ENCODE data around the gene OR52E2.

Gene OR52E2

DNA sequence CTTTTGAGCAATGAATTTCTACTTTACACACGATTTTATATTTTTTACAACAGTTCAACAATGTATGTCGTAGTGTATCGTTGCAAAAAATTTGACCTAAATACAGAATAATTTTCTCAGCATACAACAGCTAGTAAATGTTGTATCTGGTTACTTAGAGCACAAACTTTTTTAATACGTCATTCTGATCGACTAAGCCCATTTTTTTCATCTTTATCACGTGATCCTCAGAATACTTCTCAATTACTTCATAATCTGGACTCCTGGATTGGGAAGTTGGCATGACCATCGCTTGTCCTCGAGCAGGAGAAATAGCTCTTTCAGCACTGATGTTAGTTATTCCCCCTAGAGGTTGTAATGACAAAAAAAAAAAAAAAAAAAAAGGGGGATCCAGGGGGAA is 48.2 kb downstream of the OR52E2 start:
- Histone ChIP-seq H3K9ac (ENCODE audit: low read length) (no peak overlapping the region), H3K36me3 (ENCODE audit: insufficient read depth, low read length) (no peaks in the 10 kb centered on the region), H3K4me3 (ENCODE audit: low read depth in 1 of 2, low read length in 2 of 2) (no peak overlapping the region), H3K4me1 (ENCODE audit: insufficient read depth, low read length) (no peaks in the 10 kb centered on the region), H3K27me3 (ENCODE audit: control insufficient read depth in 1 of 2, insufficient read depth in 2 of 2, low read length in 2 of 2) (no peaks in the 10 kb centered on the region), H3K27ac (ENCODE audit: low read depth, low read length) (no peak overlapping the region), H3K9me3 (ENCODE audit: low read length) (no peaks in the 10 kb centered on the region)
